ENCODE data around the gene ATN1.

GRCh38 chr12:6942331-6942665 lies 14.5 kb downstream of the ATN1 start:
- no peak for TF ChIP-seq CTCF (IDR thresholded peaks at IDR 0.05)
- no peak for TF ChIP-seq POLR2A (IDR thresholded peaks at IDR 0.05)
